Measurements from ENCODE around the gene AUTS2.

- TF ChIP-seq ATF2 (CRISPR knock-in tag; IDR thresholded peaks at IDR 0.05; ENCODE audit: borderline replicate concordance, low read depth) (no peak), FOXK1 (CRISPR knock-in tag; IDR thresholded peaks at IDR 0.05) (no peak), CTCF (IDR thresholded peaks at IDR 0.05) (no peak), TCF7 (CRISPR knock-in tag; IDR thresholded peaks at IDR 0.05; ENCODE audit: low read depth) (no peak), ZNF263 (CRISPR knock-in tag; IDR thresholded peaks at IDR 0.05; ENCODE audit: low read depth) (no peak), ETV6 (CRISPR knock-in tag; IDR thresholded peaks at IDR 0.05) (no peak)
Measured at GRCh38 chr7:70032649-70033048, 434.4 kb downstream of the AUTS2 start.
